Glutamatergic neuron (in vitro differentiated cells): ENCODE results near the gene PIEZO1. TPM values are rescaled to one million over a fixed set of nuclear protein-coding genes. Genes with fewer than 3 reads are reported as not detected.

Experiments
- DNase-seq: peaks from one replicate; pipeline ENCODE4 v3.0.0; 2022
- H3K27ac Mint-ChIP-seq: one replicate; pipeline ENCODE4 v1.8.0; 2020; ENCODE audit warnings: mild to moderate bottlenecking, mixed read lengths, inconsistent platforms; ENCODE audit not compliant: unreplicated experiment
- H3K27me3 Mint-ChIP-seq: one replicate; pipeline ENCODE4 v1.8.0; 2020; ENCODE audit warnings: mild to moderate bottlenecking, moderate library complexity, mixed read lengths, inconsistent platforms; ENCODE audit not compliant: unreplicated experiment
- H3K36me3 Mint-ChIP-seq: one replicate; pipeline ENCODE4 v1.8.0; 2020; ENCODE audit warnings: mild to moderate bottlenecking, mixed read lengths, inconsistent platforms; ENCODE audit not compliant: unreplicated experiment
- H3K4me1 Mint-ChIP-seq: one replicate; pipeline ENCODE4 v1.8.0; 2020; ENCODE audit warnings: mild to moderate bottlenecking, low read depth, mixed read lengths, inconsistent platforms; ENCODE audit not compliant: unreplicated experiment
- H3K4me3 Mint-ChIP-seq: one replicate; pipeline ENCODE4 v1.8.0; 2020; ENCODE audit warnings: mild to moderate bottlenecking, mixed read lengths, inconsistent platforms; ENCODE audit not compliant: unreplicated experiment
- H3K9me3 Mint-ChIP-seq: one replicate; pipeline ENCODE4 v1.8.0; 2020; ENCODE audit warnings: mild to moderate bottlenecking, moderate library complexity, mixed read lengths, inconsistent platforms; ENCODE audit not compliant: unreplicated experiment
- CTCF ChIP-seq: fragments of 200-600 bp; sonication (generic); IDR thresholded peaks from one replicate; pipeline ENCODE4 v1.5.0; 2021; ENCODE audit not compliant: partially characterized antibody, unreplicated experiment
- total RNA-seq: library from RNA; stranded (reverse); fragmentation: NEBNext Ultra II Directional; extraction: Animal tissue kit (Norgen Biotek cat#: 25700); gene quantifications from one replicate; pipeline ENCODE4 v1.2.1, GENCODE V29; 2021; ENCODE audit not compliant: unreplicated experiment

Gene PIEZO1
- total RNA-seq, 1 donor from 2014 or later: 12.3 TPM

- Mint-ChIP-seq H3K27me3 (peaks cover 3% of the 10 kb centered on the region), H3K4me1 (no peaks in the 10 kb centered on the region), H3K4me3 (no peak overlapping the region), H3K27ac (no peak overlapping the region), H3K9me3 (no peaks in the 10 kb centered on the region), H3K36me3 (no peaks in the 10 kb centered on the region)
- no peak for TF ChIP-seq CTCF
- no peak for DNase-seq
Measured at GRCh38 chr16:88753602-88754001, 31.4 kb downstream of the PIEZO1 start.

GRCh38 chr16:88753191-88753590 is 31.8 kb downstream of the PIEZO1 start:
- TF ChIP-seq CTCF: no peak
- no peaks in the 10 kb centered on the region for H3K9me3 Mint-ChIP-seq

GRCh38 chr16:88752386-88753002 is 32.5 kb downstream of the PIEZO1 start:
- no peaks in the 10 kb centered on the region for H3K9me3 Mint-ChIP-seq
- no peak overlapping the region for H3K27ac Mint-ChIP-seq

More at GRCh38 chr16:88753191-88753590, 31.8 kb downstream of the PIEZO1 start:
- Mint-ChIP-seq H3K4me1 (no peaks in the 10 kb centered on the region), H3K27me3 (peaks cover 3% of the 10 kb centered on the region), H3K27ac (no peak overlapping the region), H3K4me3 (no peak overlapping the region), H3K36me3 (no peaks in the 10 kb centered on the region)
- DNase-seq: no peak

GRCh38 chr16:88750854-88751253 is 34.2 kb downstream of the PIEZO1 start:
- Mint-ChIP-seq H3K27ac (no peak overlapping the region), H3K9me3 (no peaks in the 10 kb centered on the region), H3K4me1 (no peaks in the 10 kb centered on the region), H3K36me3 (no peaks in the 10 kb centered on the region), H3K4me3 (no peak overlapping the region), H3K27me3 (peaks cover 9% of the 10 kb centered on the region)
- TF ChIP-seq CTCF: no peak
- no peak for DNase-seq

More at GRCh38 chr16:88752386-88753002, 32.5 kb downstream of the PIEZO1 start:
- H3K4me3 Mint-ChIP-seq: no peak overlapping the region
- no peak for TF ChIP-seq CTCF
- H3K36me3 Mint-ChIP-seq: no peaks in the 10 kb centered on the region
- H3K27me3 Mint-ChIP-seq: peaks cover 3% of the 10 kb centered on the region
- H3K4me1 Mint-ChIP-seq: no peaks in the 10 kb centered on the region
- no peak for DNase-seq

- Mint-ChIP-seq H3K4me1 (no peaks in the 10 kb centered on the region), H3K4me3 (no peak overlapping the region), H3K27ac (no peak overlapping the region), H3K27me3 (peaks cover 8% of the 10 kb centered on the region), H3K9me3 (no peaks in the 10 kb centered on the region), H3K36me3 (no peaks in the 10 kb centered on the region)
- TF ChIP-seq CTCF: no peak
- DNase-seq: no peak
Measured at GRCh38 chr16:88749358-88749757, 35.7 kb downstream of the PIEZO1 start.
